Kidney epithelial cell (primary cell): ENCODE measurements around the gene PPIL4. TPM values are rescaled to one million over a fixed set of nuclear protein-coding genes. Genes with fewer than 3 reads are reported as not detected.
"Not testable (repeated sequence)": the region's sequence is repeated elsewhere in the genome, so short reads cannot be mapped to it uniquely, and the experiment has no call there.

Source experiments
- DNase-seq: peaks from one replicate; pipeline ENCODE4 v3.0.0-alpha.2; 2010; ENCODE audit warnings: low read depth
- H3K27me3 ChIP-seq: 2 replicates; pipeline ENCODE4 v1.6.0; 2011; ENCODE audit warnings: low read length; ENCODE audit not compliant: control insufficient read depth, insufficient read depth
- H3K36me3 ChIP-seq: 2 replicates; pipeline ENCODE4 v1.5.1; 2011; ENCODE audit warnings: low read length; ENCODE audit not compliant: control insufficient read depth, insufficient read depth
- H3K4me3 ChIP-seq: 2 replicates; pipeline ENCODE4 v1.5.1; 2011; ENCODE audit warnings: low read depth, mild to moderate bottlenecking, control low read depth, low read length
- total RNA-seq: library from RNA; depleted of rRNA; stranded (reverse); fragments of >200 nt; gene quantifications from 2 replicates; pipeline ENCODE4 v1.2.3, GENCODE V29; 2015
- TF ChIP-seq, protein P1 (sequence below): IDR thresholded peaks from 2 replicates; pipeline ENCODE4 v1.5.1; 2011; ENCODE audit warnings: mild to moderate bottlenecking, moderate library complexity, low read length, control low read depth, inconsistent platforms; ENCODE audit not compliant: insufficient read depth, poor library complexity, severe bottlenecking

PPIL4 gene
- total RNA-seq, 1 donor from 2014 or later = 34.6 TPM

- no peaks in the 10 kb centered on the region for H3K36me3 ChIP-seq
- peaks cover 6% of the 10 kb centered on the region for H3K27me3 ChIP-seq
- DNase-seq = no peak
- no peak overlapping the region for H3K4me3 ChIP-seq
- TF ChIP-seq, protein P1, sequence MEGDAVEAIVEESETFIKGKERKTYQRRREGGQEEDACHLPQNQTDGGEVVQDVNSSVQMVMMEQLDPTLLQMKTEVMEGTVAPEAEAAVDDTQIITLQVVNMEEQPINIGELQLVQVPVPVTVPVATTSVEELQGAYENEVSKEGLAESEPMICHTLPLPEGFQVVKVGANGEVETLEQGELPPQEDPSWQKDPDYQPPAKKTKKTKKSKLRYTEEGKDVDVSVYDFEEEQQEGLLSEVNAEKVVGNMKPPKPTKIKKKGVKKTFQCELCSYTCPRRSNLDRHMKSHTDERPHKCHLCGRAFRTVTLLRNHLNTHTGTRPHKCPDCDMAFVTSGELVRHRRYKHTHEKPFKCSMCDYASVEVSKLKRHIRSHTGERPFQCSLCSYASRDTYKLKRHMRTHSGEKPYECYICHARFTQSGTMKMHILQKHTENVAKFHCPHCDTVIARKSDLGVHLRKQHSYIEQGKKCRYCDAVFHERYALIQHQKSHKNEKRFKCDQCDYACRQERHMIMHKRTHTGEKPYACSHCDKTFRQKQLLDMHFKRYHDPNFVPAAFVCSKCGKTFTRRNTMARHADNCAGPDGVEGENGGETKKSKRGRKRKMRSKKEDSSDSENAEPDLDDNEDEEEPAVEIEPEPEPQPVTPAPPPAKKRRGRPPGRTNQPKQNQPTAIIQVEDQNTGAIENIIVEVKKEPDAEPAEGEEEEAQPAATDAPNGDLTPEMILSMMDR = no peak
Observed at GRCh38 chr6:149471801-149472200, 74.0 kb downstream of the PPIL4 start.

DNA sequence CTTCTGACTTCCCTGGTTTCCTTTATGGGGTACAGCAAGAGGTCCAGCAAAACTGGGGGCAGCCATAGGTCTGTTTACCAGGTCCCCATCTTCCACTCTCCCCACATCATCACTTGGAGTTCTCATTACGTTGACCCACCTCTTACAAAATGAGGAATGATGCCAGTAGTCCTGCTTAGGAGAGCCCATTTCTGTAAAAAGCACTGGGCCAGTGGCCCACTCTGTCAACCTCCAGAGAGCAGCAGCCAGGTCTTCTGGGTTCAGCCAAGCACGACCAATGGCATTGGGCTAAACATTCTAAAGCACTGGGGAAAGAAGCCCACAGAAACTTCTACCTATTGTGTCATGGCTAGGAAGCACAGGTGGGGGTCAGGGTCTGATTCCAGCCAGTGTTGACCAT lies 74.9 kb downstream of the PPIL4 start:
- H3K36me3 ChIP-seq = no peaks in the 10 kb centered on the region
- TF ChIP-seq, protein P1 = no peak
- no peak for DNase-seq
- no peak overlapping the region for H3K4me3 ChIP-seq
- peaks cover 6% of the 10 kb centered on the region for H3K27me3 ChIP-seq

- DNase-seq = no peak
- Histone ChIP-seq H3K27me3 (peaks cover 6% of the 10 kb centered on the region), H3K4me3 (no peak overlapping the region), H3K36me3 (no peaks in the 10 kb centered on the region)
- TF ChIP-seq, protein P1 = no peak
Observed at GRCh38 chr6:149468179-149468578, 77.7 kb downstream of the PPIL4 start.

GRCh38 chr6:149467265-149467664 lies 78.6 kb downstream of the PPIL4 start:
- Histone ChIP-seq H3K36me3 (no peaks in the 10 kb centered on the region), H3K27me3 (peaks cover 6% of the 10 kb centered on the region), H3K4me3 (no peak overlapping the region)
- no peak for DNase-seq
- TF ChIP-seq, protein P1 = no peak

DNA sequence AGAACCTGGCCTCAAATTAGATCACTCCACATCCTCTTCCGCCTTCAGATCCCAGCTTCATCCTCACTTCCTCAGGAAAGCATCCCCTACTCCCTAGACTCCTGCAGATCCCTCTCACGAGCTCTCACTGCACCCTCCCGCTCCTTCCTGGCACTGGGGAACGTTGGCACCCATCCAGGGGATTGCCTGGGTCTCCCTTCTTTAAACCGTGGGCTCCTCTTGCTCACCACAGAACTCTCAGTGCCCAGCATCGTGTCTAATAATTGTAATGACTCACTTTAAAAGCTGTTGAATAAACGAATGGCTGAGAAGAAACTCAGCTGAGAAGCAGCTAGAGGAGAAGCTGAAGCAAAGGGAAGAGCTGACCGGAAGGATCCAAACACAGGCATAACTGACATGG lies 81.4 kb downstream of the PPIL4 start:
- Histone ChIP-seq H3K36me3 (no peaks in the 10 kb centered on the region), H3K27me3 (peaks cover 6% of the 10 kb centered on the region), H3K4me3 (no peak overlapping the region)
- no peak for DNase-seq
- TF ChIP-seq, protein P1 = no peak

DNA sequence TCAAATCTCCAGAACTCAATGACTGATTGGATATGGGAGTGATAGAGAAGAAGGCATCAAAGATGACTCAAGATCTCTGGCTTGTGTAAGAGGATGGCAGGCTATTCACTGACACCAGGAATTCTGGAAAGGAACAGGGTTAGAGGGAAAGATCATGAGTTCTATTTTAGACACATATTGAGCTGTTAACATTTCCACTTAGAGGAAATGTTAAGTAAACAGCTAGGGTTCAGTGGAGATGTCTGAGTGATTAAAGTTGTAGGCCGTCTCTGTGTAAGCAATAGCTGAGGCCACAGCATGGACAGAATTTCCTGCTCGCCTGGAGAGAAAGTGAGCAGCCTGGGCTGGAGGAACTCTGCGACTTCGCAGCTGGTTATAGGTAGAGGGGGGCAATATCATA lies 82.1 kb downstream of the PPIL4 start:
- no peak for DNase-seq
- TF ChIP-seq, protein P1 = no peak
- Histone ChIP-seq H3K4me3 (no peak overlapping the region), H3K36me3 (no peaks in the 10 kb centered on the region), H3K27me3 (peaks cover 6% of the 10 kb centered on the region)

GRCh38 chr6:149462712-149463111 lies 83.1 kb downstream of the PPIL4 start:
- H3K4me3 ChIP-seq, H3K27me3 ChIP-seq, DNase-seq, H3K36me3 ChIP-seq: not testable (repeated sequence)
